Panc1 (cell line): ENCODE measurements around the gene UBAC1. TPM values are rescaled to one million over a fixed set of nuclear protein-coding genes. Genes with fewer than 3 reads are reported as not detected.
A peak's percentile ranks its signal among the peaks of the same experiment; 100 is the strongest.

Source experiments
- ATAC-seq: fragments of 200-7000 bp; cut with Tn5 transposase; 2 replicates; pipeline ENCODE4 v1.9.1; 2020; ENCODE audit warnings: mild to moderate bottlenecking, moderate library complexity
- BruUV-seq: library from RNA; stranded (reverse); fragments of 400-500 nt; replicated peaks from 2 replicates; lab custom pipeline; 2021; lab: Mats Ljungman, UMichigan
- CTCF ChIA-PET: fragments of 300-600 bp; sonication (Branson Sonifier 250); formaldehyde crosslinking; loops from one replicate; lab custom pipeline; 2022; ENCODE audit warnings: antibody characterized with exemption; lab: Charles Lee
- POLR2A ChIA-PET: fragments of 300-600 bp; sonication (Branson Sonifier 250); formaldehyde crosslinking; loops from one replicate; lab custom pipeline; 2022; ENCODE audit warnings: antibody characterized with exemption; lab: Charles Lee
- DNase-seq: peaks from one replicate; pipeline ENCODE4 v3.0.0-alpha.2; 2010; ENCODE audit warnings: low read depth, low spot score
- H3K27ac ChIP-seq: 2 replicates; pipeline ENCODE4 v1.5.1; 2011; ENCODE audit warnings: mild to moderate bottlenecking, low read length, inconsistent platforms
- H3K27me3 ChIP-seq: fragments of 200-500 bp; sonication (Bioruptor generic); 2 replicates; pipeline ENCODE4 v1.6.0; 2014; ENCODE audit warnings: low read length, inconsistent platforms; ENCODE audit not compliant: control insufficient read depth, insufficient read depth
- H3K36me3 ChIP-seq: fragments of 200-500 bp; sonication (Bioruptor generic); 2 replicates; pipeline ENCODE4 v1.5.1; 2014; ENCODE audit warnings: inconsistent platforms, mild to moderate bottlenecking, low read length, moderate library complexity; ENCODE audit not compliant: control insufficient read depth, insufficient read depth
- H3K4me1 ChIP-seq: 2 replicates; pipeline ENCODE4 v1.5.1; 2011; ENCODE audit warnings: inconsistent platforms, mild to moderate bottlenecking, low read length, moderate library complexity; ENCODE audit not compliant: control insufficient read depth, insufficient read depth
- H3K4me3 ChIP-seq, 2 experiments: 2 replicates each; pipeline ENCODE4 v1.5.1; 2011 to 2012; ENCODE audit warnings: low read depth in 2 of 2, low read length in 2 of 2, mild to moderate bottlenecking in 2 of 2, inconsistent platforms in 1 of 2, moderate library complexity in 1 of 2
- H3K9me3 ChIP-seq: fragments of 200-500 bp; sonication (Bioruptor generic); 2 replicates; pipeline ENCODE4 v1.5.1; 2014; ENCODE audit warnings: low read depth, mild to moderate bottlenecking, inconsistent platforms, low read length, moderate library complexity; ENCODE audit not compliant: control insufficient read depth, insufficient read depth
- POLR2AphosphoS5 ChIP-seq: IDR thresholded peaks from 2 replicates; pipeline ENCODE4 v1.6.1; 2012; ENCODE audit warnings: mild to moderate bottlenecking, low read depth, low read length, moderate library complexity
- SIN3A ChIP-seq: IDR thresholded peaks from 2 replicates; pipeline ENCODE4 v1.6.1; 2012; ENCODE audit warnings: low read depth, mild to moderate bottlenecking, low read length, moderate library complexity, borderline replicate concordance; ENCODE audit not compliant: insufficient read depth
- TCF7L2 ChIP-seq: IDR thresholded peaks from 2 replicates; pipeline ENCODE4 v1.6.1; 2011; ENCODE audit warnings: mild to moderate bottlenecking, low read depth, low read length, inconsistent platforms
- in situ Hi-C: cut with HindIII; loops from 2 replicates; pipeline ENCODE4 v1.10.0; 2016; ENCODE audit warnings: low sequenced_read_pairs, low pct_unique_long_range_greater_than_20kb
- intact Hi-C: fragments of 100-400 bp; cut with micrococcal nuclease; formaldehyde crosslinking; loops from one replicate; pipeline ENCODE4 v1.10.0; 2022; ENCODE audit not compliant: unreplicated experiment
- total RNA-seq: library from RNA; stranded (reverse); gene quantifications from one replicate; pipeline ENCODE4 v1.2.1, GENCODE V29; 2021; ENCODE audit not compliant: unreplicated experiment
- TF ChIP-seq, protein P1 (sequence below): fragments of 450-650 bp; IDR thresholded peaks from 2 replicates; pipeline ENCODE4 v1.5.1; 2017; ENCODE audit warnings: mild to moderate bottlenecking
- TF ChIP-seq, protein P2 (sequence below), 2 experiments: IDR thresholded peaks; 2 replicates each; pipeline ENCODE4 v1.6.1; 2011 to 2012; ENCODE audit warnings: low read depth in 2 of 2, control low read depth in 1 of 2, low read length in 1 of 2, mild to moderate bottlenecking in 1 of 2, moderate library complexity in 1 of 2; ENCODE audit not compliant: insufficient read depth in 1 of 2

Gene UBAC1
- total RNA-seq, 1 experiment from 2014 or later, result 38.0 TPM

DNA sequence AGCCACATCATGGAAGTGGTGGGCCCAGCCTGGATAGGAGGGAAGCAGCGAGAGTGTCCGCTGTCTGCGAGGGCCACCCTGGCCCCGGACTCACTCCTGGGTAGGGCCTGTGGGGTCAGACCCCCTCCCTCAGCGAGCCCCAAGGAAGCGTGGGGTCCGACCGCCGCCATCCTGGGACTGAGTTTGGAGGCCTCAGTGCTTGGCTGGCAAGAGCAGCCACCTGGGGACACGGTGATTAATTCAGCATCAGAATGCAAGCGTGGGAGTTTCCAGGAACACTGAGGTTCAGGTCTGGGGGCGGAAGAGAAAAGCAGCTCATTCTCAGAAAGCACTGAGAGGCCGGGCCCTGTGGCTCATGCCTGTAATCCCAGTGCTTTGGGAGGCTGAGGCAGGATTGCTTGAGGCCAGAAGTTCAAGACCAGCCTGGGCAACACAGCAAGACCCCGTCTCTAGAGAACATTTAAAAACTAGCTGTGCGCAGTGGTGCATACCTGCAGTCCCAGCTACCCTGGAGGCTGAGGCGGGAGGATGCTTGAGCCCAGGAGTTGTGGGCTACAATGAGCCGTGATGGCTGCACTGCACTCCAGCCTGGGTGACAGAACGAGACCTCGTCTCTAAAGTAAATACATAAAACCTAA is 35.6 kb downstream of the UBAC1 start:
- ATAC-seq, result no peak
- no TSS peak for BruUV-seq

DNA sequence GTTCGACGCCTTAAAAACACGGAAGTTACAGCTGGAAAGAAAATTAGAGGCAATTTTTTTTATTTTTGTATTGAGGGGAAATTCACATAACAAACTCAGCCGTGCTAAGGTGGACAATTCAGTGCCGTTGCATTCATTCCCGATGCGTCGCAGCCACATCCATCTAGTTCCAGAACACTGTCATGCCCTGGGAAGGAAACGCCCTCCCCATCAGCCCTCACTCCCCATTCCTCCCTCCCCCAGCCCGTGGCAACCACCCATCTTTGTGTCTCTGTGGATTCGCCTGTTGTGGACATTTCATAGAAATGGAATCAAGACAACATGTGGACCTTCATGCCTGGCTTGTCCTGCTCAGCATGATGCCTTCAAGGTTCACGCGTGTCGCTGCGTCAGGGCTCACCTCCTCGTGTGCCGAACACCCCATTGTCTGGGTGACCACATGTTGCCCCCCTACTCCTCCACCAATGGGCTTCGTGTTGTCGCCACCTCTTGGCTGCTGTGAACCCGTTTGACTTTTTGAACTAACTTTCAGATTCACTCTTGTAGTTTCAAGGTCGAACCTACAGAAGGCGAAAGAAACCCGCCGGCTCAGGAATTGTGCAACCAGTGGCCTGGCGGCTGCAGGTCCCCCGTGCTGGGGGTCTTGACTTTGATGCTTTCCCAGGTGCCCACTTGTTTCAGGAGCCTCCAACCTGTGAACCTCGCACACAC is 36.4 kb downstream of the UBAC1 start:
- H3K4me3 ChIP-seq, result no peak overlapping the region
- H3K9me3 ChIP-seq, result no peaks in the 10 kb centered on the region
- H3K36me3 ChIP-seq, result no peaks in the 10 kb centered on the region
- TF ChIP-seq SIN3A, result no peak
- TF ChIP-seq POLR2AphosphoS5, result no peak
- TF ChIP-seq, protein P1, sequence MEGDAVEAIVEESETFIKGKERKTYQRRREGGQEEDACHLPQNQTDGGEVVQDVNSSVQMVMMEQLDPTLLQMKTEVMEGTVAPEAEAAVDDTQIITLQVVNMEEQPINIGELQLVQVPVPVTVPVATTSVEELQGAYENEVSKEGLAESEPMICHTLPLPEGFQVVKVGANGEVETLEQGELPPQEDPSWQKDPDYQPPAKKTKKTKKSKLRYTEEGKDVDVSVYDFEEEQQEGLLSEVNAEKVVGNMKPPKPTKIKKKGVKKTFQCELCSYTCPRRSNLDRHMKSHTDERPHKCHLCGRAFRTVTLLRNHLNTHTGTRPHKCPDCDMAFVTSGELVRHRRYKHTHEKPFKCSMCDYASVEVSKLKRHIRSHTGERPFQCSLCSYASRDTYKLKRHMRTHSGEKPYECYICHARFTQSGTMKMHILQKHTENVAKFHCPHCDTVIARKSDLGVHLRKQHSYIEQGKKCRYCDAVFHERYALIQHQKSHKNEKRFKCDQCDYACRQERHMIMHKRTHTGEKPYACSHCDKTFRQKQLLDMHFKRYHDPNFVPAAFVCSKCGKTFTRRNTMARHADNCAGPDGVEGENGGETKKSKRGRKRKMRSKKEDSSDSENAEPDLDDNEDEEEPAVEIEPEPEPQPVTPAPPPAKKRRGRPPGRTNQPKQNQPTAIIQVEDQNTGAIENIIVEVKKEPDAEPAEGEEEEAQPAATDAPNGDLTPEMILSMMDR, result no peak
- TF ChIP-seq, protein P2, sequence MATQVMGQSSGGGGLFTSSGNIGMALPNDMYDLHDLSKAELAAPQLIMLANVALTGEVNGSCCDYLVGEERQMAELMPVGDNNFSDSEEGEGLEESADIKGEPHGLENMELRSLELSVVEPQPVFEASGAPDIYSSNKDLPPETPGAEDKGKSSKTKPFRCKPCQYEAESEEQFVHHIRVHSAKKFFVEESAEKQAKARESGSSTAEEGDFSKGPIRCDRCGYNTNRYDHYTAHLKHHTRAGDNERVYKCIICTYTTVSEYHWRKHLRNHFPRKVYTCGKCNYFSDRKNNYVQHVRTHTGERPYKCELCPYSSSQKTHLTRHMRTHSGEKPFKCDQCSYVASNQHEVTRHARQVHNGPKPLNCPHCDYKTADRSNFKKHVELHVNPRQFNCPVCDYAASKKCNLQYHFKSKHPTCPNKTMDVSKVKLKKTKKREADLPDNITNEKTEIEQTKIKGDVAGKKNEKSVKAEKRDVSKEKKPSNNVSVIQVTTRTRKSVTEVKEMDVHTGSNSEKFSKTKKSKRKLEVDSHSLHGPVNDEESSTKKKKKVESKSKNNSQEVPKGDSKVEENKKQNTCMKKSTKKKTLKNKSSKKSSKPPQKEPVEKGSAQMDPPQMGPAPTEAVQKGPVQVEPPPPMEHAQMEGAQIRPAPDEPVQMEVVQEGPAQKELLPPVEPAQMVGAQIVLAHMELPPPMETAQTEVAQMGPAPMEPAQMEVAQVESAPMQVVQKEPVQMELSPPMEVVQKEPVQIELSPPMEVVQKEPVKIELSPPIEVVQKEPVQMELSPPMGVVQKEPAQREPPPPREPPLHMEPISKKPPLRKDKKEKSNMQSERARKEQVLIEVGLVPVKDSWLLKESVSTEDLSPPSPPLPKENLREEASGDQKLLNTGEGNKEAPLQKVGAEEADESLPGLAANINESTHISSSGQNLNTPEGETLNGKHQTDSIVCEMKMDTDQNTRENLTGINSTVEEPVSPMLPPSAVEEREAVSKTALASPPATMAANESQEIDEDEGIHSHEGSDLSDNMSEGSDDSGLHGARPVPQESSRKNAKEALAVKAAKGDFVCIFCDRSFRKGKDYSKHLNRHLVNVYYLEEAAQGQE (IDR thresholded peaks at IDR 0.05; ENCODE audit: insufficient read depth in 1 of 2, low read depth in 2 of 2, low read length in 1 of 2), result no peak
- TF ChIP-seq TCF7L2, result no peak
- no peaks in the 10 kb centered on the region for H3K27me3 ChIP-seq
- intact Hi-C loops (no loop called here), in situ Hi-C loops (no loop called here)
- ATAC-seq (no peak), DNase-seq (no peak)
- TSS peak; percentile 59 for BruUV-seq
- ChIA-PET CTCF (no interaction called here), POLR2A (no interaction called here)
- peaks cover 11% of the 10 kb centered on the region for H3K4me1 ChIP-seq
- H3K27ac ChIP-seq, result no peak overlapping the region

More for the DNA sequence above, 35.6 kb downstream of the UBAC1 start:
- DNase-seq, result no peak
- POLR2A ChIA-PET, result no interaction called here
- in situ Hi-C loops, result no loop called here
- no peaks in the 10 kb centered on the region for H3K27me3 ChIP-seq
- no peak overlapping the region for H3K27ac ChIP-seq
- H3K4me3 ChIP-seq, result no peak overlapping the region
- TF ChIP-seq, protein P1, result no peak
- TF ChIP-seq SIN3A, result no peak
- no peak for TF ChIP-seq POLR2AphosphoS5
- H3K36me3 ChIP-seq, result no peaks in the 10 kb centered on the region
- H3K9me3 ChIP-seq, result no peaks in the 10 kb centered on the region
- intact Hi-C loops, result no loop called here
- CTCF ChIA-PET, result no interaction called here
- peaks cover 11% of the 10 kb centered on the region for H3K4me1 ChIP-seq
